ENCODE results near the gene SERP1.

- no peak for TF ChIP-seq EZH2phosphoT487 (IDR thresholded peaks at IDR 0.05; ENCODE audit: insufficient read depth, low read depth)
- TF ChIP-seq EZH2 (IDR thresholded peaks at IDR 0.05; ENCODE audit: insufficient read depth, poor library complexity, severe bottlenecking), result no peak
These were observed 1.6 kb downstream of the SERP1 start for GRCh38 chr3:150544726-150545125.

Measured in GM23248 (cell line).